DOHH2 (cell line): ENCODE measurements around the gene RERG.
"Not testable (repeated sequence)": the region's sequence is repeated elsewhere in the genome, so short reads cannot be mapped to it uniquely, and the experiment has no call there.

ENCODE experiments used
- EZH2phosphoT487 ChIP-seq: fragments of 200-600 bp; sonication (generic); IDR thresholded peaks from 2 replicates; pipeline ENCODE4 v1.6.1; 2017; ENCODE audit warnings: borderline replicate concordance, mild to moderate bottlenecking, antibody characterized with exemption, low read length, moderate library complexity, mixed read lengths
- TF ChIP-seq, protein P1 (sequence below): fragments of 200-600 bp; sonication (generic); IDR thresholded peaks from one replicate; pipeline ENCODE4 v1.5.1; 2014; ENCODE audit warnings: antibody characterized with exemption, mild to moderate bottlenecking, low read depth, low read length; ENCODE audit not compliant: poor library complexity, severe bottlenecking

GRCh38 chr12:15077751-15078150 is 143.5 kb downstream of the RERG start:
- TF ChIP-seq, protein P1, sequence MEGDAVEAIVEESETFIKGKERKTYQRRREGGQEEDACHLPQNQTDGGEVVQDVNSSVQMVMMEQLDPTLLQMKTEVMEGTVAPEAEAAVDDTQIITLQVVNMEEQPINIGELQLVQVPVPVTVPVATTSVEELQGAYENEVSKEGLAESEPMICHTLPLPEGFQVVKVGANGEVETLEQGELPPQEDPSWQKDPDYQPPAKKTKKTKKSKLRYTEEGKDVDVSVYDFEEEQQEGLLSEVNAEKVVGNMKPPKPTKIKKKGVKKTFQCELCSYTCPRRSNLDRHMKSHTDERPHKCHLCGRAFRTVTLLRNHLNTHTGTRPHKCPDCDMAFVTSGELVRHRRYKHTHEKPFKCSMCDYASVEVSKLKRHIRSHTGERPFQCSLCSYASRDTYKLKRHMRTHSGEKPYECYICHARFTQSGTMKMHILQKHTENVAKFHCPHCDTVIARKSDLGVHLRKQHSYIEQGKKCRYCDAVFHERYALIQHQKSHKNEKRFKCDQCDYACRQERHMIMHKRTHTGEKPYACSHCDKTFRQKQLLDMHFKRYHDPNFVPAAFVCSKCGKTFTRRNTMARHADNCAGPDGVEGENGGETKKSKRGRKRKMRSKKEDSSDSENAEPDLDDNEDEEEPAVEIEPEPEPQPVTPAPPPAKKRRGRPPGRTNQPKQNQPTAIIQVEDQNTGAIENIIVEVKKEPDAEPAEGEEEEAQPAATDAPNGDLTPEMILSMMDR = not testable (repeated sequence)
- TF ChIP-seq EZH2phosphoT487 = not testable (repeated sequence)
